Panc1 (cell line): ENCODE data around the gene TRAF2.

Experiments used
- POLR2AphosphoS5 ChIP-seq: IDR thresholded peaks from 2 replicates; pipeline ENCODE4 v1.6.1; 2012; ENCODE audit warnings: mild to moderate bottlenecking, low read depth, low read length, moderate library complexity
- SIN3A ChIP-seq: IDR thresholded peaks from 2 replicates; pipeline ENCODE4 v1.6.1; 2012; ENCODE audit warnings: low read depth, mild to moderate bottlenecking, low read length, moderate library complexity, borderline replicate concordance; ENCODE audit not compliant: insufficient read depth
- TF ChIP-seq, protein P1 (sequence below): fragments of 450-650 bp; IDR thresholded peaks from 2 replicates; pipeline ENCODE4 v1.5.1; 2017; ENCODE audit warnings: mild to moderate bottlenecking
- TF ChIP-seq, protein P2 (sequence below), 2 experiments: IDR thresholded peaks; 2 replicates each; pipeline ENCODE4 v1.6.1; 2011 to 2012; ENCODE audit warnings: low read depth in 2 of 2, control low read depth in 1 of 2, low read length in 1 of 2, mild to moderate bottlenecking in 1 of 2, moderate library complexity in 1 of 2; ENCODE audit not compliant: insufficient read depth in 1 of 2

DNA sequence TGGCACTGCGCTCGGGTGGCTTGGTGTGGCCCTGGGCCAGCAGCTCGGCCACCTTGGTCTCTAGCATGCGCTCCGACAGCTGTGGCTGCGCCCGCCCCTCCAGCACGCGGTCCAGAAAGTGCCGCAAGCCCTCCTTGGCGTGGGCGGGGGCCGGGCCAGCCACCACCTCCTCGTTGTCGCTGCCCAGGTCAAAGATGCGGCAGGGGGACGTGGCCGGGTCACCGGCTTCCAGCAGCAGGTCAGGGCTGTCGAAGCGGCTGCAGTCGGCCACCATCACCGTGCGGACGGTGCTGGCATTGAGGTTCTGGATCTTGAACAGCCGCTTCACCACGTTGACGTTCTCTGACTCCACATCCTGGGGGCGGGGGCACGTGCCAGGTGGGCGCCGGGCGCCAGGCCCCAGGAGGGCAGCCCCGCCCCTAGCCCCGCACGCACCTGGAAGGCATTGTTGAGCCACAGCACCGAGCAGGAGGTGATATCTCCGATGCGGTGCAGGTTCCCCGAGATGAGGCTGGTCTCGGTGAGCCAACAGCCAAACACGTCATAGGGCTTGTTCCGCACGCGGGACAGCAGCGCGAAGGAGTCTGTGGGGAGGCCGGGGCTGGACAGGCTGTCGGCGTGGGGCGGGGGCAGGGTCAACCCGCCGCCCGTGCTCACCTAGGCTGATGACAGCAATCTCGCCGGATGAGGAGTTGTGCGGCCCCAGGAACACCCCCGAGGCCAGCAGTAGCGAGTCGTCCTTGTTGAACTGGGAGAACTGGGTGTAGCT, 56.0 kb downstream of the TRAF2 start:
- TF ChIP-seq, protein P1, sequence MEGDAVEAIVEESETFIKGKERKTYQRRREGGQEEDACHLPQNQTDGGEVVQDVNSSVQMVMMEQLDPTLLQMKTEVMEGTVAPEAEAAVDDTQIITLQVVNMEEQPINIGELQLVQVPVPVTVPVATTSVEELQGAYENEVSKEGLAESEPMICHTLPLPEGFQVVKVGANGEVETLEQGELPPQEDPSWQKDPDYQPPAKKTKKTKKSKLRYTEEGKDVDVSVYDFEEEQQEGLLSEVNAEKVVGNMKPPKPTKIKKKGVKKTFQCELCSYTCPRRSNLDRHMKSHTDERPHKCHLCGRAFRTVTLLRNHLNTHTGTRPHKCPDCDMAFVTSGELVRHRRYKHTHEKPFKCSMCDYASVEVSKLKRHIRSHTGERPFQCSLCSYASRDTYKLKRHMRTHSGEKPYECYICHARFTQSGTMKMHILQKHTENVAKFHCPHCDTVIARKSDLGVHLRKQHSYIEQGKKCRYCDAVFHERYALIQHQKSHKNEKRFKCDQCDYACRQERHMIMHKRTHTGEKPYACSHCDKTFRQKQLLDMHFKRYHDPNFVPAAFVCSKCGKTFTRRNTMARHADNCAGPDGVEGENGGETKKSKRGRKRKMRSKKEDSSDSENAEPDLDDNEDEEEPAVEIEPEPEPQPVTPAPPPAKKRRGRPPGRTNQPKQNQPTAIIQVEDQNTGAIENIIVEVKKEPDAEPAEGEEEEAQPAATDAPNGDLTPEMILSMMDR, result no peak
- TF ChIP-seq POLR2AphosphoS5 (no peak), SIN3A (no peak)
- TF ChIP-seq, protein P2, sequence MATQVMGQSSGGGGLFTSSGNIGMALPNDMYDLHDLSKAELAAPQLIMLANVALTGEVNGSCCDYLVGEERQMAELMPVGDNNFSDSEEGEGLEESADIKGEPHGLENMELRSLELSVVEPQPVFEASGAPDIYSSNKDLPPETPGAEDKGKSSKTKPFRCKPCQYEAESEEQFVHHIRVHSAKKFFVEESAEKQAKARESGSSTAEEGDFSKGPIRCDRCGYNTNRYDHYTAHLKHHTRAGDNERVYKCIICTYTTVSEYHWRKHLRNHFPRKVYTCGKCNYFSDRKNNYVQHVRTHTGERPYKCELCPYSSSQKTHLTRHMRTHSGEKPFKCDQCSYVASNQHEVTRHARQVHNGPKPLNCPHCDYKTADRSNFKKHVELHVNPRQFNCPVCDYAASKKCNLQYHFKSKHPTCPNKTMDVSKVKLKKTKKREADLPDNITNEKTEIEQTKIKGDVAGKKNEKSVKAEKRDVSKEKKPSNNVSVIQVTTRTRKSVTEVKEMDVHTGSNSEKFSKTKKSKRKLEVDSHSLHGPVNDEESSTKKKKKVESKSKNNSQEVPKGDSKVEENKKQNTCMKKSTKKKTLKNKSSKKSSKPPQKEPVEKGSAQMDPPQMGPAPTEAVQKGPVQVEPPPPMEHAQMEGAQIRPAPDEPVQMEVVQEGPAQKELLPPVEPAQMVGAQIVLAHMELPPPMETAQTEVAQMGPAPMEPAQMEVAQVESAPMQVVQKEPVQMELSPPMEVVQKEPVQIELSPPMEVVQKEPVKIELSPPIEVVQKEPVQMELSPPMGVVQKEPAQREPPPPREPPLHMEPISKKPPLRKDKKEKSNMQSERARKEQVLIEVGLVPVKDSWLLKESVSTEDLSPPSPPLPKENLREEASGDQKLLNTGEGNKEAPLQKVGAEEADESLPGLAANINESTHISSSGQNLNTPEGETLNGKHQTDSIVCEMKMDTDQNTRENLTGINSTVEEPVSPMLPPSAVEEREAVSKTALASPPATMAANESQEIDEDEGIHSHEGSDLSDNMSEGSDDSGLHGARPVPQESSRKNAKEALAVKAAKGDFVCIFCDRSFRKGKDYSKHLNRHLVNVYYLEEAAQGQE (IDR thresholded peaks at IDR 0.05; ENCODE audit: insufficient read depth in 1 of 2, low read depth in 2 of 2, low read length in 1 of 2), result no peak
